Heart right ventricle (tissue), 16 donors: ENCODE data around the gene MIGA2. TPM values are rescaled to one million over a fixed set of nuclear protein-coding genes. Genes with fewer than 3 reads are reported as not detected.

ENCODE experiments used
- ATAC-seq, 8 donors: fragments of 200-7000 bp; cut with Tn5 transposase; one replicate each; pipeline ENCODE4 v1.9.1; 2020; ENCODE audit warnings: mild to moderate bottlenecking in 8 of 8, moderate library complexity in 8 of 8, moderate number of reproducible peaks in 1 of 8
- DNase-seq, 2 donors: peaks; one replicate each; pipeline ENCODE4 v3.0.0-alpha.2; 2020
- H3K27ac ChIP-seq, 10 donors: fragments of 200-600 bp; sonication (generic) in 2 of 10; one replicate each; pipeline versions ENCODE4 v1.5.0 to v1.8.0; 2020 to 2022; ENCODE audit warnings: mild to moderate bottlenecking in 3 of 10
- H3K27me3 ChIP-seq, 7 donors: fragments of 200-600 bp; one replicate each; pipeline ENCODE4 v1.8.0; 2021 to 2022; ENCODE audit warnings: mild to moderate bottlenecking in 2 of 7
- H3K36me3 ChIP-seq, 9 donors: fragments of 200-600 bp; sonication (generic) in 1 of 9; one replicate each; pipeline versions ENCODE4 v1.5.0 to v1.8.0; 2020 to 2022; ENCODE audit warnings: mild to moderate bottlenecking in 2 of 9
- H3K4me1 ChIP-seq, 9 donors: fragments of 200-600 bp; sonication (generic) in 1 of 9; one replicate each; pipeline versions ENCODE4 v1.5.0 to v1.8.0; 2020 to 2022; ENCODE audit warnings: mild to moderate bottlenecking in 4 of 9
- H3K4me3 ChIP-seq, 10 donors: fragments of 200-600 bp; sonication (generic) in 2 of 10; one replicate each; pipeline versions ENCODE4 v1.5.0 to v1.8.0; 2020 to 2022; ENCODE audit warnings: mild to moderate bottlenecking in 7 of 10, moderate library complexity in 2 of 10
- H3K9me3 ChIP-seq, 11 donors: fragments of 200-600 bp in 10 of 11; sonication (generic) in 2 of 11; one replicate each; pipeline versions ENCODE4 v1.5.0 to v1.8.0; 2013 to 2022; ENCODE audit warnings: mild to moderate bottlenecking in 2 of 11, control low read depth in 1 of 11, moderate library complexity in 1 of 11
- WGBS, 2 donors: extraction: QIAGEN DNeasy Blood & Tissue Kit; methylation state at CpG; one replicate each; pipeline ENCODE4 v1.1.7; 2013; ENCODE audit warnings: inconsistent platforms in 1 of 2; 5-methylcytosine and 5-hydroxymethylcytosine counted together
- intact Hi-C, 10 donors: fragments of 100-400 bp; cut with DNase I; formaldehyde crosslinking; loops; one replicate each; pipeline versions ENCODE4 v1.11.1 to v1.14.2; 2022
- polyA plus RNA-seq, 2 donors: library from polyadenylated mRNA; stranded (reverse); fragments of 200-250 nt; gene quantifications; one replicate each; pipeline ENCODE4 v1.2.3, GENCODE V29; 2013
- total RNA-seq, 10 donors: library from RNA; stranded (reverse); fragmentation: NEBNext Ultra II Directional in 3 of 10; extraction: Animal tissue kit (Norgen Biotek cat#: 25700) in 3 of 10; gene quantifications; one replicate each; pipeline versions ENCODE4 v1.2.1 to v1.2.4, GENCODE V29; 2021 to 2023
- TF ChIP-seq, protein P1 (sequence below), 9 donors: fragments of 200-600 bp; sonication (generic) in 2 of 9; IDR thresholded peaks; one replicate each; pipeline versions ENCODE4 v1.5.0 to v1.8.0; 2021 to 2022; ENCODE audit warnings: antibody characterized with exemption in 9 of 9, mild to moderate bottlenecking in 5 of 9, moderate library complexity in 1 of 9
- donor health status: Arrhythmogenic right ventricular cardiomyopathy.
- donor health status: ischemic (EF 13 %, LVEDD 7.1; RV severe dilation, severe dysfunction).
- donor health status: healthy with polysubstance abuse.
- donor health status: DM: no; HTN: yes; CAD: no.
- donor health status: DM: no; HTN: no; CAD: no.
- donor health status: ischemic (EF 25% LVEDD 6.9; RV normal size, moderate dysfunction).
- donor health status: ischemic (EF 25% LVEDD 5.7; RV mildly dilated, moderate dysfunction).
- donor health status: healthy.
- donor health status: DM: yes; HTN: yes; CAD: no.
- donor health status: Ischemic cardiomyopathy.
- donor health status: ischemic (EF 35%, LVEDD 5.7; RV mildly dilated, moderate dysfunction).
- donor health status: nonischemic (EF 11% LVEDD 7.7; RV severe dilation, severe dysfunction).
- donor health status: DM: yes; HTN: yes; CAD: no.
- donor health status: PGD.
- donor health status: ischemic (EF 29% LVEDD 5.4; RV normal size, mild dysfunction).
- donor health status: nonischemic (EF 23%, LVEDD 6.1; RV moderate dilation, normal function).

The MIGA2 gene
- total and polyA plus RNA-seq, 12 donors = 30.4 to 46.0 (median 35.9) TPM

GRCh38 chr9:128992995-128993394 is 43.4 kb upstream of the MIGA2 start:
- no peaks in the 10 kb centered on the region for H3K27me3 ChIP-seq
- WGBS, 2 donors = 78 to 81% methylated on average over 7 of the region's 7 CpGs
- peaks cover 0 to 6% (median 0%) of the 10 kb centered on the region in 9 donors for H3K4me1 ChIP-seq
- no peak for ATAC-seq
- no peak for DNase-seq
- no peak overlapping the region for H3K27ac ChIP-seq
- H3K9me3 ChIP-seq = no peaks in the 10 kb centered on the region
- TF ChIP-seq, protein P1, sequence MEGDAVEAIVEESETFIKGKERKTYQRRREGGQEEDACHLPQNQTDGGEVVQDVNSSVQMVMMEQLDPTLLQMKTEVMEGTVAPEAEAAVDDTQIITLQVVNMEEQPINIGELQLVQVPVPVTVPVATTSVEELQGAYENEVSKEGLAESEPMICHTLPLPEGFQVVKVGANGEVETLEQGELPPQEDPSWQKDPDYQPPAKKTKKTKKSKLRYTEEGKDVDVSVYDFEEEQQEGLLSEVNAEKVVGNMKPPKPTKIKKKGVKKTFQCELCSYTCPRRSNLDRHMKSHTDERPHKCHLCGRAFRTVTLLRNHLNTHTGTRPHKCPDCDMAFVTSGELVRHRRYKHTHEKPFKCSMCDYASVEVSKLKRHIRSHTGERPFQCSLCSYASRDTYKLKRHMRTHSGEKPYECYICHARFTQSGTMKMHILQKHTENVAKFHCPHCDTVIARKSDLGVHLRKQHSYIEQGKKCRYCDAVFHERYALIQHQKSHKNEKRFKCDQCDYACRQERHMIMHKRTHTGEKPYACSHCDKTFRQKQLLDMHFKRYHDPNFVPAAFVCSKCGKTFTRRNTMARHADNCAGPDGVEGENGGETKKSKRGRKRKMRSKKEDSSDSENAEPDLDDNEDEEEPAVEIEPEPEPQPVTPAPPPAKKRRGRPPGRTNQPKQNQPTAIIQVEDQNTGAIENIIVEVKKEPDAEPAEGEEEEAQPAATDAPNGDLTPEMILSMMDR (IDR thresholded peaks at IDR 0.05) = peak in 3 of 9 donors; percentile 15 to 35 (median 20)
- H3K4me3 ChIP-seq = no peak overlapping the region
- peaks cover 0 to 100% (median 53%) of the 10 kb centered on the region in 9 donors for H3K36me3 ChIP-seq
- intact Hi-C loops = no loop called here

- no peak for DNase-seq
- Histone ChIP-seq H3K4me1 (peaks cover 0 to 6% (median 0%) of the 10 kb centered on the region in 9 donors), H3K27me3 (no peaks in the 10 kb centered on the region), H3K9me3 (no peaks in the 10 kb centered on the region), H3K4me3 (no peak overlapping the region), H3K27ac (peak overlapping the region in 6 of 10 donors; percentile 21 to 60 (median 30)), H3K36me3 (peaks cover 0 to 100% (median 67%) of the 10 kb centered on the region in 9 donors)
- 77 to 83% methylated on average over 5 of the region's 5 CpGs for WGBS, 2 donors
- ATAC-seq = peak in 7 of 8 donors; percentile 33 to 75 (median 54)
- TF ChIP-seq, protein P1 (IDR thresholded peaks at IDR 0.05) = no peak
- intact Hi-C loops = no loop called here
These were observed 40.6 kb upstream of the MIGA2 start for GRCh38 chr9:128995791-128996190.

DNA sequence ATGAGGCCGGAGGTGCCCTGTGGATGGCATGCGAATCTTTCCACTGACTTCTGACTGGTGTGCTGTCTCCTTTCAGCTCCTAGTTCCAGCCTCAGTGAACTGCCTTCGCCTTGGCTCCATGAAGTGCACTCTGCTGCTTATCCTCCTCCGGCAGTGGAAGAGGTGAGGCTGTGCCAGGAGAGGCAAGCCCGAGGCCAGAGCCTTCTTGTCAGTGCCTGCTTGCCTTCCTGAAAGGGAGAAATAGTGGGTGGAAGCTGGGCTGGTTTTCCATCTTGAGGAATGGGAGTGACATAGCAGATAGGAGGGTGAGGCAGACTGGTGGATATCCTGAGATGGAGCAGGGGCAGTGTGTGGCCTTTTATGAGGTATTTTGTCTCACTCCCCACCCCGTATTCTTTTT is 38.0 kb upstream of the MIGA2 start:
- no peak for DNase-seq
- H3K27ac ChIP-seq = no peak overlapping the region

GRCh38 chr9:128999581-129000206 is 36.7 kb upstream of the MIGA2 start:
- TF ChIP-seq, protein P1 (IDR thresholded peaks at IDR 0.05) = no peak
- Histone ChIP-seq H3K9me3 (no peaks in the 10 kb centered on the region), H3K4me1 (peaks cover 0 to 6% (median 0%) of the 10 kb centered on the region in 9 donors), H3K36me3 (peaks cover 6 to 100% (median 79%) of the 10 kb centered on the region in 9 donors), H3K27me3 (no peaks in the 10 kb centered on the region), H3K4me3 (no peak overlapping the region), H3K27ac (no peak overlapping the region)
- intact Hi-C loops = no loop called here
- DNase-seq = no peak
- 82 to 88% methylated on average over 13 of the region's 13 CpGs for WGBS, 2 donors
- ATAC-seq = no peak

More for the DNA sequence above, 38.0 kb upstream of the MIGA2 start:
- Histone ChIP-seq H3K27me3 (no peaks in the 10 kb centered on the region), H3K9me3 (no peaks in the 10 kb centered on the region), H3K4me1 (peaks cover 0 to 6% (median 0%) of the 10 kb centered on the region in 9 donors), H3K4me3 (no peak overlapping the region), H3K36me3 (peaks cover 9 to 100% (median 86%) of the 10 kb centered on the region in 9 donors)
- 93 to 94% methylated on average over 6 of the region's 6 CpGs for WGBS, 2 donors
- ATAC-seq = no peak
- TF ChIP-seq, protein P1 (IDR thresholded peaks at IDR 0.05) = no peak
- intact Hi-C loops = no loop called here
